Activated CD4-positive, CD25-positive, alpha-beta regulatory T cell (primary cell): ENCODE results near the gene R3HCC1L.
A peak's percentile ranks its signal among the peaks of the same experiment; 100 is the strongest.
"Not testable (repeated sequence)": the region's sequence is repeated elsewhere in the genome, so short reads cannot be mapped to it uniquely, and the experiment has no call there.

Experiments
- DNase-seq, 4 experiments: peaks; one replicate each; lab custom pipeline; 2025; lab: John Stamatoyannopoulos, UW

R3HCC1L gene

DNA sequence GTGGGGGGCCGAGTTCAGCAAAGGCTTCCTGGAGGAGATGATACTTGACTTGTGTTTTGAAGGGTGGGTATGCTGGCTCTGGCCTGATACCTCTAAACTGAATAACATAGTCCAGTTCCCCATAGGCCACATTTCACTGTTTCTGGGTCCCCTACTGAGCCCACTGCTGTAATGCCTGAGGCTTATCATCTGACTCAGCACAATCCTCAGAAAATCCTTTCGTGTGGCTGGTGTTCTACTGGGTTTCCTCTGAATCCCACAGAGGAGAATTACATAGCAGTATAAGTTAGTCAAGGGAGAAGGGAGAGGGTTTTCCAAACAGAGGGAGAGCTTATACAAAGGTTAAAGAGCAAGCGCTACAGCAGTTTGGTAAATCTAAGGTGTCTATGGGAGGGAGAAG is 2.8 kb upstream of the R3HCC1L start:
- DNase-seq: no peak

DNA sequence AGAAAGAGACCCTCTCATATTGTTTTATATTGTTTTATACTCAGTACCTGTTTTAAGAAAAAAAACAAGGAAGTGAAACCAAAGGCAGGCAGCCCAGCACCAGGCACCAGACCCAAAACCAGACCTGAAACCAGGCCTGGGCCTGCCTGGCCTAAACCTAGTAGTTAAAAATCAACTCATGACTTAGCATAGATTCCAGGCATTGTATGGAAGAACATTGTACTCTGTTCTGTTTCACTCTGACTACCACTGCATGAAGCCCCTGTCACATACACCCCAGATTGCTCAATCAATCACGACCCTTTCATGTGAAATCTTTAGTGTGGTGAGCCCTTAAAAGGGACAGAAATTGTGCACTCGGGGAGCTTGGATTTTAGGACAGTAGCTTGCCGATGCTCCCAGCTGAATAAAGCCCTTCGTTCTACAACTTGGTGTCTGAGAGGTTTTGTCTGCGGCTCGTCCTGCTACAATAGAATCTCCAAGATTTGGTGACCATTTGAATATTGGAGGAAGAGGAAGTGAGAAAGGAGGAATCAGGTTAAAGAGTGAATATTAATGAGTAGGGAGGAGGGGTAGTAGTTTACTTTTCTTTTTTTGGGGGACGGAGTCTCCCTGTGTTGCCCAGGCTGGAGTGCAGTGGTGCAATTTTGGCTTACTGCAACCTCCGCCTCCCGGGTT is 1.2 kb upstream of the R3HCC1L start:
- not testable (repeated sequence) for DNase-seq

DNA sequence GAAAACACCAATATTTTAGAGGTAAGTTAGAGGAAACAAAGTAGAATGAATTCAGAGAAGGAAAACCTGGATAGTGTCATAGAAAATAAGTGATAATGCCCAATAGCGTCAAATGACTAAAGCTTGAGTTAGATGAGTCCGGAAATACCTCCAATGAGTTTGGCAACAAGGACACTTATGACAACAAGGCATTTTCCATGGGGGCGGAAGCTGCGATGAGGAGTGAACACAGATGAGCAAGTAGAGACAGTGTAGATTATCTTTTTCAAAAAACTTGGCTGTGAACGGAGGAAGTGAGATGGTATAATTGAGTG is 383 bp upstream of the R3HCC1L start:
- DNase-seq: no peak

DNA sequence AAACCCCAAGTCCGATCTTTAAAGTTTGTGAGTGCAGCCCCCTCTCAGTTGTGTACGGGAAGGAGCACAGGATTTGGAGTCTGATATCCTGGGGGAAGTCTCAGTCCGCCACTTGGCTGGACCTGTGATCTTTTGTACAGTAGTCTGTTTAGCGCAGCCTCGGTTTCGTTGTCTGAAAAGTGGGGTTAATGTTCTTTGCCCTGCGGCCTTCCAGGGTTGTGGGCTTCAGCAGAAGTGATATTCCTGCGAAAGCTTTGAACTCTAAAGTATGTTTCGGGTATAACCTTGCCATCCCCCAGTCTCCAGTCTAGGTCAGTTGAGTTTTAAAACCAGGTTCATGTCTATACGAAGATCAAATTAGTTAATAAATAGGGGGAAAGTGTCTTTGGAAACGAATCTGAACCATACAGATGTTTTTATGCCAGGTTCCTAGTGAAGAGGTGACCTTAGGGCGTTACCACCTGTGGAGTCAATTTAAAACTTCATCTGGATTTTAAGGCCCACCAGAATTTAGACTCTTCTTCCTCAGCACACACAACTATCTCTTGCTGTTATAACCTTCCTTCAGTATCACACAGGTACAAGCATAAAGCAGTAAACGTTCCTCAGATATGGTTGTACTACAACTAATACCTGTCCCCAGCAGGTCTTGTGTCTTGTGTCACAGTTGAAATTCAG is 904 bp downstream of the R3HCC1L start:
- no peak for DNase-seq

DNA sequence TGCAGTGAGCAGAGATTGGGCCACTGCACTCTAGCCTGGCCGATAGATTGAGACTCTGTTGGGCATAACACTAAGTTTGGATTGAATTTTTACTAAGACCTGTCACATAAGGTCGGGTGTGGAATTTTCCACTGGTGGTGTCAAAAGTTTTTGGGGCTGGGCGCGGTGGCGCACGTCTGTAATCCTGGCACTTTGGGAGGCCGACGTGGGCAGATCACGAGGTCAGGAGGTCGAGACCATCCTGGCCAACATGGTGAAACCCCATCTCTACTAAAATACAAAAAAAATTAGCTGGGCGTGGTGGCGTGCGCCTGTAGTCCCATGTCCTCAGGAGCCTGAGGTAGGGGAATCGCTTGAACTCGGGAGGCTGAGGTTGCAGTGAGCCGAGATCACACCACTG is 2.3 kb downstream of the R3HCC1L start:
- DNase-seq: not testable (repeated sequence)

DNA sequence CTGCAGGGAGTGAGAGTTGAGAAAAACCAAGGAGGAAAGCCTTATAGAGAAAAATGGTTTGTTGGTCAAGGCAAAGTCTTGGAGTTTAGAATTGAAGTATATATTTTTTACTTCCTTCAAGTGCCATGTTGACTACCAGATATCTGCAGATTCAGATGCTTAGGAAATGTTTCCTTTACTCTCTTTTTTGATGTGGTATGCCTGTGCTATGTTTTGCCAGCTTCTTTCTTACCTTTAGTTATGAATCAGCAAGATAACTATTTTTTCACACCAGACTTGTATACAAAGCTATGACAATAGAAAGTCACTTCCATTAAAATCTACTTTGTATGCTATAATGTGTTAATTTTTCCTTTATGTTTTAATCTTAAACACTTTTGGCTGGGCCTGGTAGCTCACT is 3.6 kb downstream of the R3HCC1L start:
- no peak for DNase-seq

DNA sequence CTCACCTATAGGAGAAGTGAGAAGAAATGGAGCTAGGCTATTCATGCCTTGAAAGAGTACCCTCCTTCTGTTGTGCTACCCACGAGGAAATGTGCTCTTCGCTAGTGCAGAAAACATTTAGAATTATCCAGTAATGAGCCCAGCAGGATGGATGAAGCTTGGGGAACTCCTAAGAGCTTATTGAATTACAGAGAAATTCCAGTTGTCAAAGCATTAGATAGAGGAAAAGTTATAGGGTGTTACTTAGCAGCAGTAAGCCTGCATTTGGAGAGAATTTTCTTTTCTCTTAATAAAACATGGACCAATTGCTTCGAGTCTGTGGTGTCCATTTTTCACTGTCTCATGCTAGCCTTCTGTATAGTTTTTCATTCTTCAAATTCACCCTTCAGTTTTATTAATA is 5.0 kb downstream of the R3HCC1L start:
- DNase-seq: no peak

DNA sequence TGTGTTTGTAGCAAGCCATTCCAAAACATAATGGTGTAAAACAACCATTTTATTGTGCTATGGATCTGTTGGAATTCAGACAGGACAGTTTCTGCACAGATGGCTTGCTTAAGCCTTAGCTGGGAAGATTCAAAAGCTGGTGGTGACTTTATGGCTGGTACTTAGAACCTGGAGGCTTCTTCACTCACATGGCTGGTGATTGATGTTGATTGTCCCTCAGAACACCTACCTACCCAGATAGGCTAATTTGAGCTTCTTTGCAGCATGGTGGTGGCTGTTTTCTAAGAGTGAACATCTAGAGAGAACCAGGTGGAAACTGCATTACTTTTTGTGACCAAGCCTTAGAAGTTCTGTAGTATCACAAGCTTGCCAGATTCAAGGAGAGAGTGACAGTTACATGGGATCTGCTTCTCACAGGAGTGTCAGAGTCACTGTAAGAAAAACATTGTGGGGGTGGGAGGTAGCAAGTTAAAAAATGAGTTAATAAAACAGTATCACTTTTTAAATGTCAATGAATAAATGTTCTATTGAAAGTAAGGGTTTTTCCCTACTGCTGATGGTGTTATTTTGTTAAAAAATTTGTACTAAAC is 7.1 kb downstream of the R3HCC1L start:
- DNase-seq: no peak

DNA sequence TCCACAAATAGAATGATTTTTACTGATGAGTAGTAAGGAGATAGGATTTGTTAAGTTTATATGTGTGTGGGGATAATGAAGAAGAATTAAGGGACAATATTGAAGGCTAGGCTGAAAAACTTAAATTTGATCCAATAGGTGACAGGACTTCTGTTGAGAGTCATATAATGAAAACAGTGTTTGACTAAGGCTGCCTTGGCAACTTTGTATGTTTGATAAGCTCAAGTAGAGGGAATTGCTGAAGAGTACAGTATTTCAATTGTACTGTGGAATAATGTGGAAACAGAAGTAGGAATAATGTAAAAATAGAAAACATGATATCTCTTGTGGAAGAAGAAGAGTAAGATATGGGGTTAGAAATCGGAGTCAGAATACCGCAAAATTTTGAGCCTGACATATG is 10.5 kb downstream of the R3HCC1L start:
- DNase-seq: no peak

DNA sequence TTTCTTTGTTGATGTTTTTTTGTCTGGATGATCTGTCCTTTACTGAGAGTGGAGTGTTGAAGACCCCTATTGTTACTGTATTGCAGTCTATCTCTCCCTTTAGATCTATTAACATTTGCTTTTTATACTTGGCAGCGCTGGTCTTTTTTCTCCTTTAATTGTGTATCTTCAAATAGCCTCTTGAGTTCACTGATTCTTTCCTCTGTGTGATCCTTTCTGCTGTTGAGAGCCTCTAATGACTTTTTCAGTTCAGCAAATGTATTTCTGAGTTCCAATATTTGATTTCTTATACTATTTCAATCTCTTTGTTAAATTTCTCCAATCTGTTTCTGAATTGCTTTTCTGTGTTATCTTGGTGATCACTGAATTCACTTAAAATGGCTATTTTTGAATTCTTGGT is 15.4 kb downstream of the R3HCC1L start:
- DNase-seq: no peak

DNA sequence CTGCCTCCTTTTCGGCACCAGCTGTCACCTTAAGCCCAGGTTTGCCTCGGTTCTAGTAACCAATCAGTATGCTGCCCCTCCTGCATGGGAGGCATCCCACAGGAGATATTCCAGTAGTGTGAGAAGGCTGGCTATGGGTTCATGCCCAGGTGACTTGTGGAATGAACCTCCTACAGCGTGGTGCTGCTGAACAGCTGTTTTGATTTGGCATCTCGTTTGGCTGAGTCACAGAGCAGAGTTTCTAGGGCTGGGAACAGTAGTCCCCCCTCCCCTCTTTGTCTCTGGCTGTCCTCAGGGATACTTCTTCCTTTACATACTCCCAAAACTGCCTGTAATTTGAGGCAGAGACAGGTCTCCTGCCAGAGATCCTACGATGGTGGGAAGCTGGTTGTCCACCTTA is 16.1 kb downstream of the R3HCC1L start:
- no peak for DNase-seq

DNA sequence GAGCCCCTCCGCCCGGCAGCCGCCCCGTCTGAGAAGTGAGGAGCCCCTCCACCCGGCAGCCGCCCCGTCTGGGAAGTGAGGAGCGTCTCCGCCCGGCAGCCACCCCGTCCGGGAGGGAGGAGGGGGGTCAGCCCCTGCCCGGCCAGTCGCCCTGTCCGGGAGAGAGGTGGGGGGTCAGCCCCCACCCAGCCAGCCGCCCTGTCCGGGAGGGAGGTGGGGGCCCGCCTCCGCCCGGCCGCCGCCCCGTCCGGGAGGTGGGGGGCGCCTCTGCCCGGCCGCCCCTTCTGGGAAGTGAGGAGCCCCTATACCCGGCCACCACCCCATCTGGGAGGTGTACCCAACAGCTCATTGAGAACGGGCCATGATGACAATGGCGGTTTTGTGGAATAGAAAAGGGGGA is 18.3 kb downstream of the R3HCC1L start:
- DNase-seq: not testable (repeated sequence)

DNA sequence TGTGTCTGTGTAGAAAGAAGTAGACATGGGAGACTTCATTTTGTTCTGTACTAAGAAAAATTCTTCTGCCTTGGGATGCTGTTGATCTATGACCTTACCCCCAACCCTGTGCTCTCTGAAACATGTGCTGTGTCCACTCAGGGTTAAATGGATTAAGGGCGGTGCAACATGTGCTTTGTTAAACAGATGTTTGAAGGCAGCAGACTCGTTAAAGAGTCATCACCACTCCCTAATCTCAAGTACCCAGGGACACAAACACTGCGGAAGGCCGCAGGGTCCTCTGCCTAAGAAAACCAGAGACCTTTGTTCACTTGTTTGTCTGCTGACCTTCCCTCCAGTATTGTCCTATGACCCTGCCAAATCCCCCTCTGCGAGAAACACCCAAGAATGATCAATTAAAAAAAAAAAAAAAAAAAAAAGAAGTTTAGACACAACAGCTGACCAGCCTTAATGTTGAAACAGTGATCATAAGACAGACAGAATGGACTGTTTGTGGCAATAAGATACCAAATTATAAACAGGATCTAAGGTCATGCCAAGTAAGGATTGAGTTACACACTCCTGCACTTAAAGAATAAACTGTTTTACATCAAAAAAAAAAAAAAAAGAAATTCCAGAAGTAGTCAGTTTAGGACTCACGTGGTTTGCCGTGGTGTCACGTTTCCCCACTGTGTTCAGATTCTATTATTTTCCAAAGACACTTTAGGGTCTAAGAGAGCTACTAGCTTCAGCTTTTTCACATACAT is 18.9 kb downstream of the R3HCC1L start:
- DNase-seq: not testable (repeated sequence)

DNA sequence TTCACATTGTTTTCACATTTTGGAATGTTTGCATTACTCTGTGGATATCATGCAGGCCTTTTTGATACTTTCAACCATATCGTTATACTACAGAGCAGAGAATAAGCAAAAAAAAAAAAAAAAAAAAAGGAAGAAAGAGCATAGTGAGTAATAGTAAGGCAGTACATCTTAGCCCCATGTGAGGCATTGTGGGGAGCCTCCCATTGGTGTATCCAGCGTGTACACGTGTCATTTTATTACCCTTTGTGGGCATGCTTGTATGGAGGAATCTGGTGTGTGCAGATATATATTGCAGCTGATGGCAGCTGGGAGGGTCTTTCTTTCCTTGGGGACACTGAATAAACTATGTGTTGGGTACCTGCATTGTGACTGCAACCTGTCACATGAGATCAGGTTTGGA is 19.6 kb downstream of the R3HCC1L start:
- no peak for DNase-seq

DNA sequence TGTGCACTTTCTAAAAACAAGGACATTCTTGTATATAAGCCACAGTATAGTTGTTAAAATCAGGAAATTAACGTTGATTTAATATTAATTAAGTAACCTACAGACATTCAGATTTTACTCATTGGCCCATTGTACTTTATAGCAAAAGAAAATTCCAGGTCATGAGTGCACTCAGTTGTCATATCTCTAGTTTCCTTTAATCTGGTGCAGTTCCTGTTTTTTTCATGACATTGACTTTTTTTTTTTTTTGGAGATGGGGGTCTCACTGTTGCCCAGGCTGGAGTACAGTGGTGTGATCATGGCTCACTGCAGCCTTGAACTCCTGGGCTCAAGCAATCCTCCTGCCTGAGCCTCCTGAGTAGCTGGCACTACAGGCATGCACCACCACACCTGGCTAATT is 24.1 kb downstream of the R3HCC1L start:
- no peak for DNase-seq

DNA sequence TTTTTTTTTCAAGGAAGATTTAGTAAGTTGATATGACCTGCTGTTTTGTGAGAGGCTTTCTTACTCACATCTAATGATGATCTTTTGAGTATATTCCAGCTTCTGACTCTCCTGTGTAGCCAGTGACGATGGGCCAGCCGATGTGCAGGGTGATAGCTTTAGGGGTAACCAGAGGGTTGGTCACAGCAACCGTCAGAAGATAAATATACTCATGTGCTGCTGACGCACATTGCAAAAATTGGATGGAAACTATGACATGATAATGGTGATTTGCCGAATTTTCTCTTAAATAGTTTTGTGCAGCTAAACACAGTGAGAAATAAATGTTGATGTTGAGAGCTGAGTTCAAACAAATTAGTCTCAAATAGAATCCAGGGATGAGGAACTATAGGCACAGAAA is 29.5 kb downstream of the R3HCC1L start:
- DNase-seq: no peak

DNA sequence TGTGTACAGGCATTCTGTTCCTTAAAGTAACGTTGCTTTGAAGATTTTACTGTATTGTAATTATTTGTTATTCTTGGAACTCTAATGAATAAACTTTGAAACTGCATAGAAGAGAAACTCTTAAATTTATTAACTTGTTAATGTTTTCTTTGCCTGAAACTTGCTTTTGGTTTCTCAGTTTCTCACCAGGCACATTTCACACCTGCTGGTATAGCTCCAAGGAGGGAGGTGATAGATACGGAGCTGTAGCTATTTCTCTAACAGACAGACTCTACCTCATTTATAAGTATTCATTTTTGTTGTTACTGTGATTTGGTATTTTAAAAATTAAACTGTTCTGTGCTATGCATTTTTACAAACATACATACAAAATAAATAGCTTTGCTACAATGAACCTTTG is 32.7 kb downstream of the R3HCC1L start:
- DNase-seq: no peak

DNA sequence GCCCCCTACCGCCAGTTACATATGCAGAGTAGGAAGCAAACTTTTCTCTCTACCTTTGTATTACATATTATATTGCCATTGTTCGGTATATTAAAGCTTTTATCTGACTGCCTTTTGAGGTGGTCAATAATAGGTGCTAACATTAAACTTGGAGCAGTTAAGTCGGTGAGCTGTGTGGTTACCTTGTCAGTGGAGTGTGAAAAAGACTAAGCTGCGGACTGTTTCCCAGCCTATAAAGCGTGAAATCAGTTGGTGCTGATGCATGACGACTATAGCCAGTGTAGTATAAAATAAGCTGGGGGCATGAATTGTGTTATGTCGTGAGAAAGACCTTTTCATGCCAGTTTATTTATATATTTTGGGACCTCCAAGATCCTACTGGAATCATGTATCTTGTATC is 33.7 kb downstream of the R3HCC1L start:
- DNase-seq: no peak

DNA sequence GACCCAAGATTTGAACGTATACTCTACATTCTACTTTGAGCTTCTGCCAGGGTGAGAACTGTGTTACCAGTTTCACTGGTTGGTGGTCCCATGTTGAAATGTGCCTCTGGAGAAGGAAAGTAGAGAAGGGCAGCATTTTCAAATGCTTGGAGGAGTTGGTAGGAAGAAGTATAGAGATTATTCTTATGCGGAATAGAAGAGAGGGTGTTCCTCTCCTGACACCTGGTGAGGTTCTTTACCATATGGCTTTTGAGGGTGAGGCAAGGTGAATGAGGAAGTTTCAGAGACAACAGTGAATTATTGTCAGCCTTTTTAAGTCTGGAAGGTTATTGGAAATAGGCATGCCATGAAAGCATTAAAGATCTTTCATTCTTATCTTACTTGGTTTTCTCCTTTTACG is 34.3 kb downstream of the R3HCC1L start:
- no peak for DNase-seq

DNA sequence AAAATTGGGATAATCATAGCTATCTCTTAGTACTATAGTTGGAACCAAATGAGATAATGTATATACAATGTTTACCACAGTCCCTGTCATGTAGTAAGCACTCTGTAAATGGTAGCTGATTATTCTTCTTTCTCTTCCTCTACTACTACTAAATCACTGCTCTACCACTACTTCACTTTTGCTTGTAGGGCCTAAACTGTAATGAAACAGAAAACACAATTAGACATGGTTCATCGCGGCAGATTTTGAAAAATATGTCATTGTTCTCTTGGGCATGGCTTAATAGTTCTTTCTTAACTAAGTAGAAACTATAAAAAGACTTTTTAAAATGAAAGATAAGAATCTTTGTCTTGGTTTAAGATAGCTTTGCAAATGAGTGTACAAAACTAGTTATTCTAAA is 34.9 kb downstream of the R3HCC1L start:
- DNase-seq: no peak

DNA sequence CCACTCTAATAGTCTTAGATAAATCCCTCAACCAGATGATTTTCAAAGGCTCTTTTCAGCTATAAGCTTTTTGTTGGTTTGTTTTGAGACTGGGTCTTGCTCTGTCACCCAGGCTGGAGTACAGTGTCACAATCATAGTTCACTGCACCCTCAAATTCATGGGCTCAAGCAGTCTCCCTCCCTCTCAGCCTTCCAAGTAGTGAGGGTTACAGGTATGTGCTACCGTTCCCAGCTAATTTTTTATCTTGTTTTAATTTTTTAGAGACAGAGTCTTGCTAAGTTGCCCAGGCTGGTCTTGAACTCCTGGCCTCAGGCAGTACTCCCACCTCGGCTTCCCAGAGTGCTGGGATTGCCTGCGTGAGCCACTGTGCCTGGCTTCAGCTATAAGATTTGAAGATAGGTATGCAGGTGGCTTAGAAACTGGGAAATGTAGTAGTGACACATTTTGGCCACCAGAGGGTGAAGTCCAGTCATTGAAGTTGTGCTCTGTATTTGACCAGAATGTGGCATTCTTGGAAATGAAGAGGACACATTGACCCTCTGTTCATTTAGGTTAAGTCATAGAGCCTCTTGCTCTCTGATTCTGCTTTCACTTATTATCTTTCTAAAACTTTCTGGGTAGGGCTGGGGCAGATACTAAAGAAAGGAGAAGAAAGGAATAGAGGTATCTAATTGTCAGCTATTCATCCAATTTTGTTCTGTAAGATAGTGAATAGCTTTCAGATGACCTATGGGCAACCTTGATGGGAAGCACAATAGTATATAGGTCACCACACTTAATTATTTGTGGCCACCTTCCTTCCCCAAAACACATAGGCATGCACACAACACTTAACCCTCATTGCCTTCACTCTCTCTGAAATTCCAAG is 36.0 kb downstream of the R3HCC1L start:
- DNase-seq: peak in 1 of 4 experiments; percentile 2

DNA sequence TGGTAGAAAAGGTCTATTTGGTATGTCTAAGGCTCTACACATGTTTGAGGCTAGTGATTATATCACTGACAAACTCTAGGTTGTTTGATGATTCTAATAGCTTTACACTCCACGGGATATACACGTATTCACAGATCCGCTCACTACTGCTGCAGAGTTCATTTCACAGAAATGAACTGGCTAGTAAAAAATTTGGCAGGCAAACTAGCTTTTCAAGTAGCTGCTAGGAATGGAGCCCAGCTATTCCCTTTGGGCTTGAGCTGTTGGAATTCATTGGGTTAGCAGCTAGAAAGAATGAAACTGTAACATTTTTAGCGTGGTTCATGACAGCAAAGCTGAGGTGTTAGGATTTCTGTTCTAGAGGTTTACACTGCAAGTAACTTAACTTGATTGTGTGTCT is 37.6 kb downstream of the R3HCC1L start:
- no peak for DNase-seq
